Measurements from ENCODE around the gene ZC3H11A. TPM values are rescaled to one million over a fixed set of nuclear protein-coding genes. Genes with fewer than 3 reads are reported as not detected.

Gene ZC3H11A
- total RNA-seq, 1 experiment from 2014 or later: 82.6 TPM

- TF ChIP-seq ZBTB33 (IDR thresholded peaks at IDR 0.05; ENCODE audit: extremely low read depth, insufficient replicate concordance, low read length) (no peak), TCF7L2 (IDR thresholded peaks at IDR 0.05; ENCODE audit: borderline replicate concordance, extremely low read depth, insufficient read depth, insufficient read length) (no peak), EGR1 (IDR thresholded peaks at IDR 0.05; ENCODE audit: low read depth) (no peak), ZNF274 (IDR thresholded peaks at IDR 0.05; ENCODE audit: low read depth, low read length) (no peak)
Observed at GRCh38 chr1:203763505-203763904, 31.9 kb upstream of the ZC3H11A start (continued).

GRCh38 chr1:203764105-203765028, 31.1 kb upstream of the ZC3H11A start:
- CTCF ChIA-PET: no interaction called here
- Histone ChIP-seq H4K20me1 (ENCODE audit: insufficient read depth) (no peaks in the 10 kb centered on the region), H3K9me3 (ENCODE audit: control insufficient read depth in 1 of 2, insufficient read depth in 1 of 2, low read depth in 1 of 2, low read length in 2 of 2) (no peaks in the 10 kb centered on the region), H3K4me2 (ENCODE audit: low read length) (no peak overlapping the region), H3K4me1 (ENCODE audit: control insufficient read depth in 1 of 2, insufficient read depth in 2 of 2, low read length in 2 of 2) (peaks cover 0 to 4% of the 10 kb centered on the region in 2 experiments; a peak in 1 of 4 replicates), H3K27ac (ENCODE audit: low read depth, low read length) (no peak overlapping the region), H3K4me3 (replicated peaks in 1 of 2; ENCODE audit: low read depth in 1 of 2, low read length in 2 of 2) (no peak overlapping the region), H3K9ac (ENCODE audit: low read length) (no peak overlapping the region), H3K27me3 (ENCODE audit: insufficient read depth, low read length) (no peaks in the 10 kb centered on the region), H3K36me3 (ENCODE audit: control insufficient read depth in 1 of 2, insufficient read depth in 2 of 2, low read length in 2 of 2) (no peaks in the 10 kb centered on the region), H2AFZ (ENCODE audit: low read depth, low read length, poor library complexity, severe bottlenecking) (no peak overlapping the region), H3K9me2 (ENCODE audit: insufficient read depth) (no peaks in the 10 kb centered on the region), H3K79me2 (ENCODE audit: insufficient read depth, low read length) (no peaks in the 10 kb centered on the region)
- intact Hi-C loops (cut with micrococcal nuclease): no loop called here
- ATAC-seq (no peak), DNase-seq (ENCODE audit: low read depth, low spot score) (no peak)
- BruUV-seq (replicated peaks): no TSS peak
- POLR2A ChIA-PET: no interaction called here
- RAD21 ChIA-PET (ENCODE audit: low non-redundant PET in 1 of 2, low total read pairs in 2 of 2, uncharacterized antibody in 2 of 2, unreplicated experiment in 2 of 2): no interaction called here
- TF ChIP-seq ZBTB33 (IDR thresholded peaks at IDR 0.05; ENCODE audit: extremely low read depth, insufficient replicate concordance, low read length): no peak
- TF ChIP-seq MAX (IDR thresholded peaks at IDR 0.05): no peak
- no peak for TF ChIP-seq SP1 (IDR thresholded peaks at IDR 0.05; ENCODE audit: low read depth)
- no peak for TF ChIP-seq YY1 (IDR thresholded peaks at IDR 0.05; ENCODE audit: extremely low read depth, insufficient replicate concordance, low read depth, low read length)
- TF ChIP-seq SRF (IDR thresholded peaks at IDR 0.05; ENCODE audit: low read depth): no peak
- TF ChIP-seq FOSL1 (IDR thresholded peaks at IDR 0.05; ENCODE audit: low read depth): no peak
- TF ChIP-seq REST (IDR thresholded peaks at IDR 0.05; ENCODE audit: low read depth): no peak
- no peak for TF ChIP-seq CBX3 (IDR thresholded peaks at IDR 0.05; ENCODE audit: low read depth)
- TF ChIP-seq RAD21 (IDR thresholded peaks at IDR 0.05; ENCODE audit: low read depth): no peak
